GF-D8 (cell line): ENCODE data around the gene FOXC2.
A peak's percentile ranks its signal among the peaks of the same experiment; 100 is the strongest.

Experiments used
- DNase-seq: peaks from one replicate; lab custom pipeline; 2025; lab: John Stamatoyannopoulos, UW

The FOXC2 gene

GRCh38 chr16:86556576-86556975 lies 10.1 kb upstream of the FOXC2 start:
- no peak for DNase-seq

DNA sequence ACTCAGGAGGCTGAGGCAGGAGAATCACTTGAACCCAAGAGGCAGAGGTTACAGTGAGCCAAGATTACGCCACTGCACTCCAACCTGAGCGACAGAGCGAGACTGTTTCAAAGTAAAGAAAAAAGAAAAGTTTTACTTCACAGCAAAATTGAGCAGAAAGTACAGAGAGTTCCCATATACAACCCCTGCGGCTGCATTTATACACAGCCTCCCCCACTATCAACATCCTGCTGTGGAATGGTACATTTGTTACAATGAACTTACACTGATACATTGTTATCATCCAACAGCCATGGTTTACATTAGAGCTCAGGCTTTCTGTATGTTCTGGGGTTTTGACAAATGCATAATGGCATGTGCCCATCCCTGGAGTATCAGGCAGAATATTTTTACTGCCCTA lies 9.0 kb upstream of the FOXC2 start:
- DNase-seq, result no peak

DNA sequence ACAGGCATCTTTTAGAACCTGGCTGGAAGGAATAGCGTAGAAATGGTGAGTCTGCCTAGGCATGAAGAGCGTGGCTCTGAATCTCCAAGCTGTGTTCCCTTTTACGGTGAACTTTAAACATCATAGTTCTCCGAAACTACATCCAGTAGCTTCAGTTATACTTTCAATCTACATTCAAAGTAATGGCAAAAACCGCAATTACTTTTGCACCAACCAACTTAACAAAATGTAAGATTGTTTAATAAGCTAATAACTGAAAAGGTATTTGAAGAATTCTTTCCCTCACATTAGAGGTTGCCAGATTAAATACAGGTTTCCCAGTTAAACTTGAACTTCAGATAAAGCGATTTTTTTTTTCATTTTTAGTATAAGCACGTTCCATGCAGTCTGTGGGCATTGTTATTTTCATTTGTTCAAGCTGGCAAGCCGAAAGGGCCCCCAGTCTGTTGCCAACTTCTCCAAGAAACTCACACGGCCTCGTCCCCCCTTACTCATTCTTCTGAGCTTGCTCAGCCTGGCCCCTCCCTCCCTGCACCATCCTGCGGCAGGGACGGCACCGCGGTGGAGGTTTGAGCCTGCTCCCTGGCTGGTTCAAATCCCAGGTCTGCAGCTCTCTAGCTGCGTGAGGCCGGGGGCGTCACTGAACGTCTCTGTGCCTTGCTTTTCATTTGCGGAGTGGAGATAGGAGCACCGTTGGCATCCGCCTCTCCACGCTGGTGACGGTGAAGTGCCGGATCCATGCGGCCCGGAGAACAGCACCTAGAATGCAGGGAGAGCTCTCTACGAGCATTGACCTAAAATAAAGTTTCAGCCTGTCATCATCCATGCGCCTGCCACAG lies 8.1 kb upstream of the FOXC2 start:
- DNase-seq, result no peak

DNA sequence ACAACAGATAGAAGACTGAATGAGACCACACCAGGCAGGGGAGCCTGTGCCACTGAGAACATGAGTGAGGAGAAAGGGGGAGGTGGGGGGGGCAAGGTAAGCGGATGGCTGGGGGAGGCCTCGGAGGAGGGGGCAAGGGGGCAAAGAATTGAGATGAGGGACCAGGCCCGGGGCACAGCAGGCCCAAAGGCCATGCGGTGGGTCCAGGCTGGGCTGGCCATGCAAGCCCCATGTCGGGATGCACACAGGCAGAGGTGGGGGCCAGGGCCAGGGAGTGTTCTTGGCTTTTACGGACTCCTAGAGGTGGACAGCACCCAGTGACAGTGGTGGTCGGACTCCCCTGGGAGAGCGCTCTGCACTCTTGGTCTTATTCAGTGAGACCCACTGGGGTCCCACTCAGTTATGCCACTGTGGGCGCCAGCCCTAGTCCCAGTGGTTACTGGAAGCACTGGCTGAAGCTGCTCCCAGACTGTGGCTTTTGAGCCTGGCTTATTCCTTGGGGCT lies 6.8 kb upstream of the FOXC2 start:
- DNase-seq, result no peak

DNA sequence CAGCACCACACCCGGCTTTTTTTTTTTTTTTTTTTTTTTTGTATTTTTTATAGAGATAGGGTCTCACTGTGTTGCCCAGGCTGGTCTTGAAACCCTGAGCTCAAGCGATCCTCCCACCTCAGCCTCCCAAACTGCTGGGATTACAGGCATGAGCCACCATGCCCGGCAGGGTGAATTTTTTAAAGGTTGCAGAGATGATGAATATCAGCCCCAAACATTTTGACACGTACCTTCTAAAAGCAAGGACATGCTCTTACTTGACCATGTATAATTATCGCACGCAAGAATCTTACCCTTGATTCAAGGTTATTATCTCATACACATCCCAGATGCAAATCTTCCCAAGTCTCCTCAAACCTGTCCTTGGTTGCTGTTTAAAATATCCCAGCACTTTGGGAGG lies 4.3 kb upstream of the FOXC2 start:
- DNase-seq, result no peak

- peak; percentile 33 for DNase-seq
These were observed 2.9 kb upstream of the FOXC2 start for GRCh38 chr16:86563469-86564345.

GRCh38 chr16:86565181-86565631 lies 1.4 kb upstream of the FOXC2 start:
- DNase-seq, result no peak

GRCh38 chr16:86565644-86566511 lies 751 bp upstream of the FOXC2 start:
- no peak for DNase-seq

- no peak for DNase-seq
These were observed 504 bp downstream of the FOXC2 start for GRCh38 chr16:86566966-86567700.

GRCh38 chr16:86567701-86568581 lies 1.3 kb downstream of the FOXC2 start:
- no peak for DNase-seq

DNA sequence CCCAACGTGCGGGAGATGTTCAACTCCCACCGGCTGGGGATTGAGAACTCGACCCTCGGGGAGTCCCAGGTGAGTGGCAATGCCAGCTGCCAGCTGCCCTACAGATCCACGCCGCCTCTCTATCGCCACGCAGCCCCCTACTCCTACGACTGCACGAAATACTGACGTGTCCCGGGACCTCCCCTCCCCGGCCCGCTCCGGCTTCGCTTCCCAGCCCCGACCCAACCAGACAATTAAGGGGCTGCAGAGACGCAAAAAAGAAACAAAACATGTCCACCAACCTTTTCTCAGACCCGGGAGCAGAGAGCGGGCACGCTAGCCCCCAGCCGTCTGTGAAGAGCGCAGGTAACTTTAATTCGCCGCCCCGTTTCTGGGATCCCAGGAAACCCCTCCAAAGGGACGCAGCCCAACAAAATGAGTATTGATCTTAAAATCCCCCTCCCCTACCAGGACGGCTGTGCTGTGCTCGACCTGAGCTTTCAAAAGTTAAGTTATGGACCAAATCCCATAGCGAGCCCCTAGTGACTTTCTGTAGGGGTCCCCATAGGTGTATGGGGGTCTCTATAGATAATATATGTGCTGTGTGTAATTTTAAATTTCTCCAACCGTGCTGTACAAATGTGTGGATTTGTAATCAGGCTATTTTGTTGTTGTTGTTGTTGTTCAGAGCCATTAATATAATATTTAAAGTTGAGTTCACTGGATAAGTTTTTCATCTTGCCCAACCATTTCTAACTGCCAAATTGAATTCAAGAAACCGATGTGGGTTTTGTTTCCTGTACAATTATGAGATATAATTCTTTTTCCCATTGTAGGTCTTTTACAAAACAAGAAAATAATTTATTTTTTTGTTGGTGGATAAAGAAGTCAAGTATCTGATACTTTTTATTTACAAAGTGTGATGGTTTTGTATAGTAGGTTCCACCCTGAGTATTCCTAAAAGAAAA lies 2.3 kb downstream of the FOXC2 start:
- DNase-seq, result no peak

- DNase-seq, result no peak
These were observed 3.2 kb downstream of the FOXC2 start for GRCh38 chr16:86569701-86570447.

GRCh38 chr16:86570558-86571529 lies 4.2 kb downstream of the FOXC2 start:
- DNase-seq, result no peak

DNA sequence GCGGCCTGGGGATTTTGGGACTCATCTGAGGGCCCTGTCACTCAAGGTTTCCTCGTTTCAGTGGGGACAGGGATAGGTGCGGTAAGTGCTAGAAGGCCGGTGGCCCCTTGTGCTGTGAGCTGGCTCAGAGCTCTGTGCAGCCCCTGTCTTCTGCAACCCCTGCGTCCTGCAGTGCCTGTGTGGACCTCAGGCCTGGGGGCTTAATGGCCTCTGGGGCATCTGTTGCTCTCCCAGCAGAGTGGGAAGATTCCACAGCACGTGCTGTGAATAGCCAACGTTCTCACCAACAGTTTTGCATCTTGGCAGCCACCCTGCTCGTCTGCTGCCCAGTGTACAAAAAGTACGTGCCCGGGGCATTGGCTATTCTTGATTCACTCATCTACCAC lies 4.9 kb downstream of the FOXC2 start:
- no peak for DNase-seq

DNA sequence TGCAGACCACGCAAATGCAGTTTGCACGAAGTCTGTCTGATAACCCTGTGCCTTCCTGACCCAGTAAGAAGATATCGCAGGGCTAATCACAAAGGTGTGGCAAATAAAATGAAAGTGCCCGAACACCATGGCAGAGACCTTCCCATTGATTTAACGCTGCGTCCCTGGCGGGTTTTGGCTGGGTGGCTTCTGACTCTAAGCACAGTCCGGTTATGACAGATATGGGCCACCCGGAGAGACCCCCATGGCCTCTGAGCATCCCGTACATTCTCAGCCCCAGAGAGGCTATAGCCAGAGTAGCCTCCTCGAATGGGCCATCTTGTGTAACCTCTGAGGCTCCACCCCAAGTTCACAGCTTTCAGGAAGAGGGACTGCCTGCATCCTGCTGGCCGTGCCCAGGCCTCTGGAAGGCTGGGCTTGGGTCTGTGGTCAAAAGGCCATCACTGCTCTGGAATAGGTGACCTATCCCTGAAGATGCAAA lies 5.5 kb downstream of the FOXC2 start:
- DNase-seq, result no peak

DNA sequence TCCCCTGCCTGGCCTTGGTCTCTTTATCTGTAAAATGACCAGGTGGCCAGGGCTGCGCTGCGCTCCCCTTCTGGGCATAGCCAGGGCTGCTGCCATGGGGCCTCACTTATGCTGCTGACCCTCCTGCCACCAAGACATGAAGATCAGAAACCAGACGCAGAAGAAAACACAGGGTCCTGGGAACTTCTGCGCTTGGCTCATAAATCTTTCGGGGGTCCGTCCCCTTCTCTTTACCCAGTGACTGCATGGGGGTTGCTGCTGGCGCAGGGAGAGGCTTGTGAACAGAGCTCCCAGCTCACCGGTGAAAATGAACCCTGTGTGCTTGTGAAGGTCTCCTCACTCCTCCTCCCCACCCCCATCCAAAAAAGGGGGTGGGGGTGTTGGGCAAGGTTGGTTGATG lies 6.0 kb downstream of the FOXC2 start:
- DNase-seq, result no peak

DNA sequence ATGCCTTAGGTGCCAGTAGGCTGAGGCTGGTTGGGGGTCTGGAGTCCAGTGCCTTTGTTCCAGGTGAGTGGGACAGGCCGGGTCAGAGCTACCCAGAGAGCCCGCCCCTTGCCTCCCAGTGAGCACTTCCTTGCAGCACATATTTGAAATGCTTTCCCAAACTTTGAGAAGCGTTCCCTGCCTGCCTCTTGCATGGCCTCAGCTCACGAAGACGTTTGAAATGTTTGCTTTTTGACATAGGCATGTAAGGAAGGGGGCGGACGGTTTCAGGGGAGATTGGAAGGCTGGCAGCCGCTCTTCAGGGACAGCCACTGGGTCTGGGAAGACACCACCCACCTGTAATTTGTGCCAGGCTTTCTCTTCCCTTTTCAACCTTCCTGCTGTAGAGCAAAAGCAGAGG lies 6.6 kb downstream of the FOXC2 start:
- DNase-seq, result no peak
